HG03060 (cell line): ENCODE data around the gene NAALAD2.
"Not testable (repeated sequence)": the region's sequence is repeated elsewhere in the genome, so short reads cannot be mapped to it uniquely, and the experiment has no call there.

Experiments
- ATAC-seq: cut with Tn5 transposase; IDR thresholded peaks from one replicate; pipeline ENCODE4 v1.9.1; 2021; ENCODE audit warnings: low read depth, moderate number of reproducible peaks; ENCODE audit not compliant: unreplicated experiment

The NAALAD2 gene

DNA sequence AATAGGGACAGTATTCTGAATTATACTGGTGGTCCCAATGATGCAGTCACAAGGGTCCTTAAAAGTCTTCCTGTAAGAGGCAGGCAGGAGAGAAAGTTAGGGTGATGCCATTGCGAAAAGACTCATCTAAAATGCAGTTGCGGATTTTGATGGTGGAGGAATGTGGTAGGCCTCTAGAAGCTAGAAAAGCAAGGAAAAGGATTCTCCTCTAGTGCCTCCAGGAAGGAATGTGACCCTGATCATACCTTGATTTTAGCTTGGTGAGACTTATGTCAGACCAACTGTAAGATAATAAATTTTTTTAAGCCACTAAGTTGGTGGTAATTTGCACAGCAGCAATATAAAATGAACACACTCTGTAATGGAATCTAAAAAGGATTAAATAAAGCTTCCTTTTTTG is 54.5 kb downstream of the NAALAD2 start:
- no peak for ATAC-seq

DNA sequence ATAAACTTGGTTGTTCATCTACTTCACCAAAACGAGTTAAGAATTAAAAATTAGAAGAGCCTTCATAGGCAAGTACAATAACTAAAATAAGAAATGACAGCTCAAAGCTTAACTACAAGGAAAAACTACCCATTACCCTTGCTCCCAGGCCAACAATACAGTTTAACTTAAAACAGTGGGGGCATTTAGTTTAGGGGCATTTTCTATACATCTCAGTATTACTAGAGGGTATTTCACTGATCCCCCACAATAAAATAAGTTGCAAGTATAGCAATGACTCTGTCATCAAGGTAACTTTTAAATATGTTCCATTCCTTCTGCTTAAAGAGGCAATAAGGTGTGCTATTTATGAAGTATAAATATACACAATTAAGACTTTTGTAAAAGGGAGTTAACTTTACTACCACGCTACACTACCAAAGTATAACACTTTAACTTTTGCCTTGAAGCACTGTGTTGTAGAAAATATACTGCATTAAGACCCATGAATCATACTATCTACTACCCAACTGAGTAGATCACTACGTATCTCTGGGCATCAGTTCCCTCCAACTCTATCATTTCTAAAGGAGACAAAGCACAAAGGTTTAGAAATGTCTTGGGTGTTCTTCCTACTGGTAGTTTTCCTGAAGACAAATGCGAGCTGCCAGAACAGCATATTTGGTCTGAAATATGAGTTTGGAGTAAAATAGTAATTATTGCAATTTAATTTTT is 58.6 kb downstream of the NAALAD2 start:
- ATAC-seq, result no peak

DNA sequence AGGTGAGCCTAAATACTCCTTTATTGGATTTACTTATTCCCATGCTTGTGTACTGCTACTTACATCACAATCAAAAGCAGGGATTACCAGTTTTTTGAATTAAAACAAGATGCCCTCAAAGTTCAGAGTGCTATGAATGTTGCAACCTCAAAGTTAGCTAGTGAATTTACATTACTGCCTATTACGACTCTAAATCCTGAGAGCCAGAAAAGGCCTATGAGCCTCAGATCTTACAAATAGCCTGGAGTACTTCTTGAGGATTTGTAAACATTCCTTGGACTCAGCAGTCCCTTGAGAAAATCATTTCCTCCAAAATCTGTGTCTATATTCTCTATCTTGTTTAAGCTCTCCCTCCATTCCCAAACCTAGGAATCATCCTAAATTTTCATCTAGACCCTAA is 62.9 kb downstream of the NAALAD2 start:
- ATAC-seq, result no peak

DNA sequence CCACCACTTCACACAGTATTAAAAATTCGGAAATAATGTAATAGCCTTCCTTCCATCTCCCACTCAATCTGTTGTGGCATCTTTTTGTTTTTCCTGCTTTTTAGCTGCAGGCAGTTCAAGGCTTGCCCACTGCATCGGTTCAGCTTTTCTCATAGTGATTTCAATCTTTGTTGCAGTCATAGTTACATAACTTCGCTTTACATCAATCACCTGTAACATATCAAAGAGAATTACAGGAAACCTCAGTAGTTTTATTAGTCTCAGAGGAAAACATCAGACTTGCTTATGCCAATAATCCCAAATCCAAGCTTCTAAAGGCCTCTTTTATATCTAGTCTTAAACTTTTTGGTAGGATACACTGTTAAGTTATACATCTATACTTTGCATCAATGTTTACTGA is 67.9 kb downstream of the NAALAD2 start:
- no peak for ATAC-seq

DNA sequence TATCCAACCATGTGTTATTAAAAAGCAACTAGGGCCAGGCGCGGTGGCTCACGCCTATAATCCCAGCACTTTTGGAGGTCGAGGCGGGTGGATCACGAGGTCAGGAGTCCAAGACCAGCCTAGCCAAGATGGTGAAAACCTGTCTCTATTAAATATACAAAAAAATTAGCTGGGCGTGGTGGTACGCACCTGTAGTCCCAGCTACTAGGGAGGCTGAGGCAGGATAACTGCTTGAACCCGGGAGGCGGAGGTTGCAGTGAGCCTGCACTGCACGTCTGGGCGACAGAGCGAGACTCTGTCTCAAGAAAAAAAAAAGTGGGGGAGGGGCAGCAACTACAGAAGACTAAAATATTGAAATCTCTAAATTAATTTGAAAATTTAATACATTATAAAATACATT is 69.9 kb downstream of the NAALAD2 start:
- no peak for ATAC-seq

DNA sequence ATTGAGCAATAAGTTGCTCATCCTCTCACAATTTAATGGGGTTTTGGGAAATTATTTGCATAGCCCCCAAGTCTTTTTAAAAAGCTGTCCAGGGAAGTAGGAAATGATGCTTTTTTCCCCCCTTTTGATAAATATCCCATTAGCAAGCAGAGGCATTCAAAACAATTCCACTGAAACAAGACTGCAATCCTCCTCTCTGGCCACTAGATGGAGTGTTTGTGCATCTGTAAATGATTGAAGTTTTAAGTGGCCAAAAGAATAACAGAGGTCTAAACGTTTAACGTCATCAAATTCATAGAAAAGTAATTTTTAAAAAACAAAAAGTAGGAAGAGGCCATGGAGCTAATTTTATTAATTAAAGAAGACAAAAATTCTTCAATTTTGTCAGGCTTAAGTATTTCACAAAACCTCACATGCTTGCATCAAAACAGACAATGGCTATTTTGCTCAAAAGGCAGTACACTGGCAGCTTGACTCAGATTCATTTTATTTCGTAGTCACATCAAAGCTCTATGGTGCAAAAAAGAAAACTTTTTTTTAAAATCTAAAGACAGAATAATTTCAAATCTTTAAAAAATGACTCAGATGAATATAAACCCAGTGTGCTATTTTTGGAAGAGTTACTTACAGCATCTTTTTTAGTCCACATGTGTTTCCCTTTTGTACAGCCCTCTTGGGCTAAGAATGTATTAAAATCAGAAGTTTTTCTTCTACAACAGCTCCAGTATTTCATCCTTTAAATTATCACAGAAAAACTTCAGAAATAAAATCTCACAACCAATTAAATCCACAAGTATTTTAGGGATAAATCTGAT is 70.6 kb downstream of the NAALAD2 start:
- ATAC-seq, result no peak

DNA sequence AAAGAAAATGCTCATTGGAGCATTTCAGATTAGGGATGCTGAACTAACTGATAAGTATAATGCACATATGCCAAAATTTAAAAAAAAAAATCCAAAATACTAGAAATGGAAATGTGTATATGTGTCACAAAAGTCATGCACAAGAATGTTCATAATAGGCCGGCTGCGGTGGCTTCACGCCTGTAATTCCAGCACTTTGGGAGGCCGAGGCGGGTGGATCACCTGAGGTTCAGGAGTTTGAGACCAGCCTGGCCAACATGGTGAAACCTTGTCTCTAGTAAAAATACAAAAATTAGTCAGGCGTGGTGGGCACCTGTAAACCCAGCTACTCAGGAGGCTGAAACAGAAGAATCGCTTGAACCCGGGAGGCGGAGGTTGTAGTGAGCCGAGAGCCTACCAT is 73.5 kb downstream of the NAALAD2 start:
- ATAC-seq, result not testable (repeated sequence)

DNA sequence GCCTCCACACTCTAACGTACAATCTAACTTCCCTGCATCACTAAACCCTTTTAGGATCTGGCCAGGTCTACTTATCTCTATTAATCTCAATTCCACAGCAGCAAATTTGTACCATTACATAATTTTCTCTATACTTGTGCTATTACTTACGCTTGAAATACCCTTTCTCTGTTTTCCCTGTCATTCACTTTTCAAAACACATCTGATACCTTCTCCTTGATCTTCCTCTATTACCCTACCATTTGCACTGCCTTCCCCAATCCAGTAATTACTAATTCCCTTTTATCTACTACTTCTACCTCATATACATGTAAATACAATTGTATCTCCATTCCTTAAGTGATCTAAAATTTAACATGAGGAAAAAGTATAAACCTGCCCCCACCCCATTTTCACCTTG is 74.4 kb downstream of the NAALAD2 start:
- ATAC-seq, result no peak

DNA sequence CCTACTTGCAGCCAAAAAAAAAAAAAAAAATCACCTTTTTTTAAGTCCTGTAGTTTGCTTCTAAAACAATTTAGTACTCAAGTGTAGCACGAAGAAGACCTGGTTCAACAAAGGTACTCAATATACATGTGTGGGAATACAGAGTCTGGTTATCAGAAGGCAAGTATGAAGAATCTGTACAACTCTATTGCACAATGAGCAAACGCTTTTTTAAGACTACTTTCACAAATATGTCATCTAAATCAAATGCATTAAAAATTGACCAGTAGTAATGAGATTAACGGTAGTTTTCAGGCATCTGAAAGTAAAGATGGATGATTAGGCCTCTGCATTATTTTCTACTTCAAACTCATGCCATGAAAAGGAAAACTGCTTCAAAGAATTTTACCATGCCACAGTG is 78.9 kb downstream of the NAALAD2 start:
- ATAC-seq, result no peak

DNA sequence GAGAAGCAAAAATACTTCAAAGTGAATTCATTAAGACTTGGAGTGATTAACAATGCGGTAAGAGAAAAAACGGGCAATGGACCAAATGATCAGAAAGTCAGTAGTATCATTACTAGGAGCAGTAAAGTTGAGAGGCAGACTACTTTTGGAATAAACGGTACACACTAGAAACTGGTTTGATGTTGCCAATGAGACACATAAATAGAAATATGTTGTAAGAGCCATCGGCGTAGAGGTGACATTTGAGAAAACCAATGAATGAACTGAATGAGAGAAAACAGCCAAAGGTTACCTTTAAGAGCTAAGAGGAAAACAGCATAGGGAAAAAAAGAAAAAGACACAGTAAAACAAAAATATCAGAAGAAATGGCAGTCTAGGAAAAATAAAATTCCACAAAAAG is 82.1 kb downstream of the NAALAD2 start:
- ATAC-seq, result no peak

DNA sequence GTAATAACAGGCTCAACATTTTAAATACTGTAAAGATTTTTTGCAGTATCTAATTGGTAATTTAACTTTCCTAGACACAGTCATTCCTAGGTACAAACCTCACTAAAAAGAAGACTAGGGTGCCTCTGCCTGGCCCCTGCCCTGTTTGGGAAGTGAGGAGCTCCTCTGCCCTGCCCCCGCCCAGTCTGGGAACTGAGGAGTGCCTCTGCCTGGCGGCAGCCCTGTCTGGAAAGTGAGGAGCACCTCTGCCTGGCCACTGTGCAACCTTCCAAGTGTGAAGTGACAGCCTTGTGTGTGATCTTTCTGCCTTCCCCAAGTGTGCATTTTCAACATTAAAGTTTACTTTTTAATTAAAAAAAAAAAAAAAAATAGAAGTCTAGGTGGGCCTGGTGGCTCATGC is 84.1 kb downstream of the NAALAD2 start:
- ATAC-seq, result no peak

DNA sequence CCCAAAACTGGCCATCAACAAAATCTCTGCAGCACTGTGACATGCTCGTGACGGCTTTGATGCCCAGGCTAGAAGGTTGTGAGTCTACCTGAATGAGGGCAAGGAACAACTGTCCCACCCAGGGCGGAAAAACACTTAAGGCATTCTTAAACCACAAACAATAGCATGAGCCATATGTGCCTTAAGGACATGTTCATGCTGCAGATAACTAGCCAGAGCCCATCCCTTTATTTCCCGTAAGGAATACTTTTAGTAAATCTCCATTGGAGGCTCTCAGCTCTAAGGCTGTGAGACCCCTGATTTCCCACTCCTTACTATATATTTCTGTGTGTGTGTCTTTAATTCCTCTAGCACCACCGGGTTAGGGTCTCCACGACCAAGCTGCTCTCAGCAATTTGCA is 85.0 kb downstream of the NAALAD2 start:
- no peak for ATAC-seq

DNA sequence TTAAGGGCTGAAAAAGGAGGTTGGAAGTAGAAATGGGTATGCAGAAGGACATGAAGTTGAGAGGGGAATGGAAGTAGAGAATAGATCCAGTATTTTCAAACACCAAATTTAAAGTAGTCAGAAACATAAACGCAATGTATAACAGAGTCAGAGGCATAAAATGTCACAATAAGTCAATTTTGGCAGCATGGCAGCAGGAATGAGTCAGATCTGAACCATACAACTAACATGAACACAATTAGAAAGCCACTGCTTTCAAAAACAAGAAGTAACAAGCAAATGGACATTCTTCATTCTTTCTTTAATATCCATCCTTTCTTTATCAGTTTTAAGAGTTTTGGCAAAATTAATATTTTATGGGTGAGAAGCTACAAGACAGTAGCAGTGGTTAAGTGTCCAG is 85.9 kb downstream of the NAALAD2 start:
- peak; percentile 26 for ATAC-seq

DNA sequence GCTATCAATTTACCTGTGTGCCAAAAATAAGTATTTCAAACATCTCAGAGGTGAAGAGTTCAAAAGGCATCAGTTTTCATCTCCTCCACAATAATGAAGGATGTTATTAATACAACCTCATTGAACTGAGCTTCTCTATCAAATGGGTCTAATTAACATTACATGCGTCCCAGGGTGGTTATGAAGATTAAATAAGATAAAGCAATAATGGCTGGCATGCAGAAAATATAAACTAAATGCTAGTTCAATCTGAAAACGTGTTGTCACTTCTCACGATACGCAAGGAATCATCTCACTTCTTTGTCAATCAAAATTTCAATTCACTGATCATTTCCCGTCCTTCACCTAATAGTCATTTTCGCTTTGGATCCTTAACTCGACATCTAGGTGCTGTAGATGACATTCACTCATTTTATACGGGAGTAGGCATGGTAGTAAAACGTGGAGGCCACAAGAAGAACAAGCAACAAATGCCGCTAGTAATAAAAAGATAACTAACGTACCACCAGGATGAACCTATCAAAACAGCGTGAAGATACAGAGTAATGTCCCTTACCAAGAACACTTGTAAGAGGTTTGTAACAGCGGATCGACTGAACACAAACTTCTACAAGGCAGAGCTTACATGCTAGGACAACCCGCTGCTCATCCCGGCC is 87.5 kb downstream of the NAALAD2 start:
- ATAC-seq, result no peak

DNA sequence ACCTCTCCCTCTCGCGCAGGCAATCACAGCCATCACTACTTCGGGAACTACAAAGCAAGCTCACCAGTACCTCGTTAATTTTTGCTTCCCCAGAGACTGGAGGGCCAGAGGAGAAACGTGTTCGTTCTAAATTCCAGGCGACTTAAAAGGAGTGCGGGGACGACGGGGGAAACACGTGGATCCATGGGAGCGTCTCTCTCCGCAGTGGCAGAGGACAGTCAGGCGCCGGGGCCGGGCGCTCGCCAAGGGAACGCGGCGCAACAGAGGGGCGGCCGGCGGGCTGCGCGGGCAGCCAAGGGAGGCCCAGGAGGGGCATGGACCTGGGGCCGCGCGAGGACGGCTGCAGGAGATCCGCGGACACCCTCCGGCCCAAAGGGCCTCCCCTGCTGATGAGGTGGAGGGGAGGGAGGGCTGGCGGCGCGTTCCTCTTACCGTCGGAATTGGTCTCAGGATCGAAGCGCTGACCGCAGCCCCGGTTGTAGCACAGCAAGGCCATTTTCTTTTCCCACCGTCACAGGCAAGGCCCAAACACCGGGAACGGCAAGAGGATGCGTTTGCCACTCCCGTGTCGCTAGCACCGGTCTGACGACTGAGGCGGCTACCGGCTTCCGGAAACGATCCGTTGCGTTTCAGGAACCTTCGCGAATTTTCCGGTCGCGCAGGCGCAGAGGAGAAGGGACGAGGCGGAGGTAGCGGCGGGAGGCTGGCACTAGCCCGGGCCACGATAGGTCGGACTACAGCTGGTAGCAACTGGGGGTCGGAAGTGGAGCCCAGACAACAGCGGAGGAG is 88.2 kb downstream of the NAALAD2 start, which contains the start of gene CHORDC1:
TSS of gene CHORDC1 (minus strand) at position 591 of the 789 bp plus-strand sequence. CDS start at position 496, 95 bp downstream.
- ATAC-seq, result peak; percentile 82

DNA sequence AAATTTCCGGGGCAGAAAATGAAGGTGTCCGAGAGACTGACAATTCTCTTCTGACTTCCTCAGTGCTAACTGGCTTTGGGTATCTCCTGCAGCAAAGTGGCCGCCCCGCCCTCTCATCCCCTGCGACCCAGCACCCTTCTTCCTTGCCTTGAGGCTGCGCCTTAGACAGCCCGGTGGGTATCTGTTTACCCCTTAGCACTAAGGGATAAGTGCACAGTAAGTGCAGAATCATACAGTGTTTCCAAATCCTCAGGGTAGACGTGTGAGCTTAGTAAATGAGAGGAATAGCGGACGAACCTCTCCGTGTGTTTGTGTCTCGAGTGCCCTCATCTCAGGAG is 88.8 kb downstream of the NAALAD2 start:
- ATAC-seq, result no peak

DNA sequence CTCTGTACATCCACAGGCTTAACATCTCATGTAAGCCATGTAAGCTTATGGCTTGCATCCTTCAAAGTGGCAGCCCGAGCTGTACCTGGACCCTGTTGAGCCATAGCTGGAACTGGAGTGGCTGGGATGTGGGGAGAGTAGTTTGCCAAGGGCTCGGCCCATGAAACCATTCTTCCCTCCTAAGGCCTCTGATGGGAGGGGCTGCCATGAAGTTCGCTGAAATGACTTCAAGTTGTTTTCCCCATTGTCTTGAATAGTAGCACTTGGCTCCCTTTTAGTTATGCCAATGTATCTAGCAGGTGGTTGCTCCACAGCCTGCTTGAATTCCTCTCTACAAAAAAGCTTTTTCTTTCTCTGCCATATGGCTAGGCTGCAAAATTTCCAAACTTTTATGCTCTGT is 93.6 kb downstream of the NAALAD2 start:
- no peak for ATAC-seq

DNA sequence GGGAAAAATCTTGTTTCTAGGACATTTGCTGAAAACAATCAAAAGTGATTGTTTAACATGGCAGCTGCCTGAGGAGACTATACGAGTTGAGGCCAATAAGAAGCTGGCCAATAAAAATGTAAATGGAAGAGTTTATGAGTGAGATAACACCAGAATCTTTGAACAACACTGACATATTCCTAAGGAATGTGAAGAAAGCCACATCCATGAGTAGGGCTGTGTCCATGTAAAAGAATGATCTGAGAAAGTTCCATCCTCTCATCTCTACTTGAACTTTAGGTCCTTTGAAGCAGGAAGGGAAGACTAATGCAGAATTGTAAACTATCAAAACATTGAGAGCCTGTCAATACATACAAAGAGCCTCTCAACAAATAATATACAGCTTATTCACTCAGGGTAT is 95.3 kb downstream of the NAALAD2 start:
- no peak for ATAC-seq

DNA sequence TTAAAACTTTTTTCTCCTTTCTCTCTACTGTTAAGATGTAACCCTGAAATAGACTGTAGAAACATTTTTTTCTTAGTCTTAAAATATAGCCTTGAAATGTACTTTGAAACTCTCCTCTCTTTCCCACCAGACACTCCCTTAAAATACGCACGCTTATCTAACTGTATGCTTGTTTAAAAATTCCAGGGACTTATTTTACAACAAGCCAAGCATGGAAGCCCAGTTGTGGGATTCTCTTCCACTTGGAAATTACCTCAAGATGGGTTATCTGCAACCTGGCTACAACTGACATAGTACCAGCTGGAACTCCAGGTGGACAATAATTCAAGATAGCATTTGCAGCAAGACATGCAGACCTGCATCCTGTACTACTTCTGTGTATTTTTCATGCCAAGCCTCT is 100.5 kb downstream of the NAALAD2 start:
- no peak for ATAC-seq

DNA sequence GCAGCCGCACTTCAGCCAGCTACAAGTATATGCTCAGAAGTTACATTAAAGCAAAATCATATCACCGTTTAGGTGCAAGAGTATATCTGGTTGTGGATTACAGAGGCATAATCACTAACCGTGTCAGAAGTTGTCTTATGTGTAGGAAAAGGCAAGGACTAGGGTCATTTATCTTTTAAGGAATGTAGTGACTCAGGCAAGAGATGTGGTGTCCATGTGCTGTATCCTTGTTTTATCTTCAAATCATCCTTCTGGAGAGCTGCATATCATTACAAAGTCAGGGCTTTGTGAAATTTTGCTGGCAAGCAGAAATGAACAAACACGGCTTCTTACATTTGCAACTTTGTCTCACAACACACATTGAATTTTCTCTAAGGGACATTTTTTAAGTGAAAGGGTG is 101.1 kb downstream of the NAALAD2 start:
- no peak for ATAC-seq

DNA sequence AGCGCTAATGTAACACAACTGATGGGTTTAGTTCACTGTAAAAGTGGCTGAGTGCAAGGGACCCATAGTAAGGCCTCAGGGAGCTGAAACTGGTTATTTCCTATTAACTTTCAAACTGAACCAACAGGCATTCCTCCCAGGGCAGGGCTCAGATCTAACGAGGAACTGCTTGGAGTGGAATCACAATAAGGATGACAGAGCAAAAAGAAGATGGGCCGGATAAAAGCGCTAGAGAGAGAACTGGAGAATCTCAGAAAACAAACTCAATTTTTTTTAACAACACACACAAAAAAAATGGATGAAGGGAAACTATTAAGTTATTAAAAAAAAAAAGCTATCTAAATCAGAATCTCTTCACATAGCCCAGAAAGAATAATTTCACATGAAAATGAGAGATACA is 102.5 kb downstream of the NAALAD2 start:
- ATAC-seq, result no peak
